Measurements from ENCODE around the gene UBE2D2. TPM values are rescaled to one million over a fixed set of nuclear protein-coding genes. Genes with fewer than 3 reads are reported as not detected.

Gene UBE2D2
- total and polyA plus RNA-seq, 2 of the 13 experiments (the other 11 are each of a cell fraction or from before 2014, with no cell fraction given), result 79.1 to 109 TPM

GRCh38 chr5:139526309-139527089 lies 34.6 kb upstream of the UBE2D2 start (continued):
- peak; percentile 57; the same call in 1 of the 2 replicates for TF ChIP-seq ZNF230 (CRISPR knock-in tag; IDR thresholded peaks at IDR 0.05)
- peak; percentile 48 for TF ChIP-seq SAP130 (CRISPR knock-in tag; IDR thresholded peaks at IDR 0.05; ENCODE audit: low read depth)
- TF ChIP-seq, protein P1, sequence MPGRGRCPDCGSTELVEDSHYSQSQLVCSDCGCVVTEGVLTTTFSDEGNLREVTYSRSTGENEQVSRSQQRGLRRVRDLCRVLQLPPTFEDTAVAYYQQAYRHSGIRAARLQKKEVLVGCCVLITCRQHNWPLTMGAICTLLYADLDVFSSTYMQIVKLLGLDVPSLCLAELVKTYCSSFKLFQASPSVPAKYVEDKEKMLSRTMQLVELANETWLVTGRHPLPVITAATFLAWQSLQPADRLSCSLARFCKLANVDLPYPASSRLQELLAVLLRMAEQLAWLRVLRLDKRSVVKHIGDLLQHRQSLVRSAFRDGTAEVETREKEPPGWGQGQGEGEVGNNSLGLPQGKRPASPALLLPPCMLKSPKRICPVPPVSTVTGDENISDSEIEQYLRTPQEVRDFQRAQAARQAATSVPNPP (CRISPR knock-in tag; IDR thresholded peaks at IDR 0.05), result 0 out of 2 replicates have a peak, but pooled peaks have one; percentile 36
- peak; percentile 60 for TF ChIP-seq YEATS4 (CRISPR knock-in tag; IDR thresholded peaks at IDR 0.05; ENCODE audit: borderline replicate concordance)
- TF ChIP-seq ZNF501 (CRISPR knock-in tag; IDR thresholded peaks at IDR 0.05), result peak; percentile 79; the same call in 1 of the 2 replicates
- peak; percentile 59; the same call in 1 of the 2 replicates for TF ChIP-seq EEA1 (CRISPR knock-in tag; IDR thresholded peaks at IDR 0.05; ENCODE audit: borderline replicate concordance)
- TF ChIP-seq, protein P2, sequence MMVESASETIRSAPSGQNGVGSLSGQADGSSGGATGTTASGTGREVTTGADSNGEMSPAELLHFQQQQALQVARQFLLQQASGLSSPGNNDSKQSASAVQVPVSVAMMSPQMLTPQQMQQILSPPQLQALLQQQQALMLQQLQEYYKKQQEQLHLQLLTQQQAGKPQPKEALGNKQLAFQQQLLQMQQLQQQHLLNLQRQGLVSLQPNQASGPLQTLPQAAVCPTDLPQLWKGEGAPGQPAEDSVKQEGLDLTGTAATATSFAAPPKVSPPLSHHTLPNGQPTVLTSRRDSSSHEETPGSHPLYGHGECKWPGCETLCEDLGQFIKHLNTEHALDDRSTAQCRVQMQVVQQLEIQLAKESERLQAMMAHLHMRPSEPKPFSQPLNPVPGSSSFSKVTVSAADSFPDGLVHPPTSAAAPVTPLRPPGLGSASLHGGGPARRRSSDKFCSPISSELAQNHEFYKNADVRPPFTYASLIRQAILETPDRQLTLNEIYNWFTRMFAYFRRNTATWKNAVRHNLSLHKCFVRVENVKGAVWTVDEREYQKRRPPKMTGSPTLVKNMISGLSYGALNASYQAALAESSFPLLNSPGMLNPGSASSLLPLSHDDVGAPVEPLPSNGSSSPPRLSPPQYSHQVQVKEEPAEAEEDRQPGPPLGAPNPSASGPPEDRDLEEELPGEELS (CRISPR knock-in tag; IDR thresholded peaks at IDR 0.05), result peak; percentile 34; the same call in 1 of the 2 replicates
- peak; percentile 11; the same call in 1 of the 2 replicates for TF ChIP-seq SPEN (CRISPR knock-in tag; IDR thresholded peaks at IDR 0.05; ENCODE audit: low read depth)
- 0 out of 2 replicates have a peak, but pooled peaks have one; percentile 24 for TF ChIP-seq MTA1 (CRISPR knock-in tag; IDR thresholded peaks at IDR 0.05; ENCODE audit: borderline replicate concordance)
- peak; percentile 45; the same call in 1 of the 2 replicates for TF ChIP-seq NFKB2 (CRISPR knock-in tag; IDR thresholded peaks at IDR 0.05; ENCODE audit: borderline replicate concordance)
- peak; percentile 57 for TF ChIP-seq ZFY (CRISPR knock-in tag; IDR thresholded peaks at IDR 0.05)
- TF ChIP-seq GATAD2A (CRISPR knock-in tag; IDR thresholded peaks at IDR 0.05), result peak; percentile 11; the same call in 1 of the 2 replicates
- TF ChIP-seq, protein P3, sequence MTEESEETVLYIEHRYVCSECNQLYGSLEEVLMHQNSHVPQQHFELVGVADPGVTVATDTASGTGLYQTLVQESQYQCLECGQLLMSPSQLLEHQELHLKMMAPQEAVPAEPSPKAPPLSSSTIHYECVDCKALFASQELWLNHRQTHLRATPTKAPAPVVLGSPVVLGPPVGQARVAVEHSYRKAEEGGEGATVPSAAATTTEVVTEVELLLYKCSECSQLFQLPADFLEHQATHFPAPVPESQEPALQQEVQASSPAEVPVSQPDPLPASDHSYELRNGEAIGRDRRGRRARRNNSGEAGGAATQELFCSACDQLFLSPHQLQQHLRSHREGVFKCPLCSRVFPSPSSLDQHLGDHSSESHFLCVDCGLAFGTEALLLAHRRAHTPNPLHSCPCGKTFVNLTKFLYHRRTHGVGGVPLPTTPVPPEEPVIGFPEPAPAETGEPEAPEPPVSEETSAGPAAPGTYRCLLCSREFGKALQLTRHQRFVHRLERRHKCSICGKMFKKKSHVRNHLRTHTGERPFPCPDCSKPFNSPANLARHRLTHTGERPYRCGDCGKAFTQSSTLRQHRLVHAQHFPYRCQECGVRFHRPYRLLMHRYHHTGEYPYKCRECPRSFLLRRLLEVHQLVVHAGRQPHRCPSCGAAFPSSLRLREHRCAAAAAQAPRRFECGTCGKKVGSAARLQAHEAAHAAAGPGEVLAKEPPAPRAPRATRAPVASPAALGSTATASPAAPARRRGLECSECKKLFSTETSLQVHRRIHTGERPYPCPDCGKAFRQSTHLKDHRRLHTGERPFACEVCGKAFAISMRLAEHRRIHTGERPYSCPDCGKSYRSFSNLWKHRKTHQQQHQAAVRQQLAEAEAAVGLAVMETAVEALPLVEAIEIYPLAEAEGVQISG (CRISPR knock-in tag; IDR thresholded peaks at IDR 0.05), result peak; percentile 63; the same call in 1 of the 2 replicates
- TF ChIP-seq, protein P4, sequence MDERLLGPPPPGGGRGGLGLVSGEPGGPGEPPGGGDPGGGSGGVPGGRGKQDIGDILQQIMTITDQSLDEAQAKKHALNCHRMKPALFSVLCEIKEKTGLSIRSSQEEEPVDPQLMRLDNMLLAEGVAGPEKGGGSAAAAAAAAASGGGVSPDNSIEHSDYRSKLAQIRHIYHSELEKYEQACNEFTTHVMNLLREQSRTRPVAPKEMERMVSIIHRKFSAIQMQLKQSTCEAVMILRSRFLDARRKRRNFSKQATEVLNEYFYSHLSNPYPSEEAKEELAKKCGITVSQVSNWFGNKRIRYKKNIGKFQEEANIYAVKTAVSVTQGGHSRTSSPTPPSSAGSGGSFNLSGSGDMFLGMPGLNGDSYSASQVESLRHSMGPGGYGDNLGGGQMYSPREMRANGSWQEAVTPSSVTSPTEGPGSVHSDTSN (CRISPR knock-in tag; IDR thresholded peaks at IDR 0.05), result peak; percentile 31; the same call in 1 of the 2 replicates
- 0 out of 2 replicates have a peak, but pooled peaks have one; percentile 48 for TF ChIP-seq ZNF232 (CRISPR knock-in tag; IDR thresholded peaks at IDR 0.05; ENCODE audit: borderline replicate concordance)
- TF ChIP-seq MED13 (CRISPR knock-in tag; IDR thresholded peaks at IDR 0.05), result 0 out of 2 replicates have a peak, but pooled peaks have one; percentile 34
- peak; percentile 22; the same call in 1 of the 2 replicates for TF ChIP-seq ZNF746 (CRISPR knock-in tag; IDR thresholded peaks at IDR 0.05)
- TF ChIP-seq MYC (CRISPR knock-in tag; IDR thresholded peaks at IDR 0.05; ENCODE audit: borderline replicate concordance), result peak; percentile 65; the same call in 1 of the 2 replicates
- 0 out of 2 replicates have a peak, but pooled peaks have one; percentile 33 for TF ChIP-seq BRCA1 (CRISPR knock-in tag; IDR thresholded peaks at IDR 0.05)
